Natural killer cell (primary cell): ENCODE measurements around the gene ARAP1. TPM values are rescaled to one million over a fixed set of nuclear protein-coding genes. Genes with fewer than 3 reads are reported as not detected.

Experiments
- ATAC-seq, 3 donors: fragments of 150-1000 bp in 2 of 3; fragments of 200-7000 bp in 1 of 3; cut with Tn5 transposase; 1 replicate in 1 of 3; 2 replicates in 2 of 3; pipeline ENCODE4 v1.10.0; 2021; ENCODE audit warnings: mild to moderate bottlenecking in 2 of 3, moderate library complexity in 2 of 3
- DNase-seq, 2 donors: peaks; one replicate each; pipeline versions ENCODE4 v3.0.0 to v3.0.0-alpha.2; 2013 to 2021; ENCODE audit warnings: mixed read lengths in 1 of 2
- H3K27ac ChIP-seq: one replicate; pipeline ENCODE4 v1.5.1; 2013; ENCODE audit warnings: mild to moderate bottlenecking, low read length
- H3K27me3 ChIP-seq: one replicate; pipeline ENCODE4 v1.6.1; 2013; ENCODE audit warnings: low read length; ENCODE audit not compliant: control insufficient read depth, insufficient read depth
- H3K36me3 ChIP-seq: one replicate; pipeline ENCODE4 v1.6.1; 2013; ENCODE audit warnings: low read length; ENCODE audit not compliant: control insufficient read depth, insufficient read depth
- H3K4me1 ChIP-seq: one replicate; pipeline ENCODE4 v1.6.1; 2013; ENCODE audit warnings: low read length; ENCODE audit not compliant: control insufficient read depth, insufficient read depth
- H3K4me3 ChIP-seq: one replicate; pipeline ENCODE4 v1.5.1; 2013; ENCODE audit warnings: low read length
- H3K9me3 ChIP-seq: one replicate; pipeline ENCODE4 v1.6.1; 2013; ENCODE audit warnings: low read length; ENCODE audit not compliant: control insufficient read depth, insufficient read depth
- H3K27ac Mint-ChIP-seq, 2 donors: one replicate each; pipeline ENCODE4 v1.8.0; 2022; ENCODE audit warnings: mild to moderate bottlenecking in 2 of 2, mixed read lengths in 2 of 2, moderate library complexity in 1 of 2
- H3K27me3 Mint-ChIP-seq, 2 donors: one replicate each; pipeline ENCODE4 v1.8.0; 2022; ENCODE audit warnings: low read depth in 2 of 2, mixed read lengths in 2 of 2
- H3K36me3 Mint-ChIP-seq: one replicate; pipeline ENCODE4 v1.8.0; 2022; ENCODE audit warnings: mixed read lengths
- H3K4me1 Mint-ChIP-seq, 2 donors: one replicate each; pipeline ENCODE4 v1.8.0; 2022; ENCODE audit warnings: mixed read lengths in 2 of 2
- H3K4me3 Mint-ChIP-seq: one replicate; pipeline ENCODE4 v1.8.0; 2022; ENCODE audit warnings: mild to moderate bottlenecking, moderate library complexity, mixed read lengths
- H3K9me3 Mint-ChIP-seq, 2 donors: one replicate each; pipeline ENCODE4 v1.8.0; 2022; ENCODE audit warnings: mixed read lengths in 2 of 2
- WGBS: methylation state at CpG from one replicate; pipeline ENCODE4 v1.1.7; 2013; ENCODE audit warnings: missing lambda C conversion rate; ENCODE audit not compliant: insufficient coverage; 5-methylcytosine and 5-hydroxymethylcytosine counted together
- intact Hi-C: fragments of 100-400 bp; cut with micrococcal nuclease; formaldehyde crosslinking; loops from one replicate; pipeline ENCODE4 v1.14.2; 2022
- total RNA-seq, 4 donors: library from RNA; stranded (reverse); fragments of 120-200 nt in 1 of 4; gene quantifications; one replicate each; pipeline versions ENCODE4 v1.2.3 to v1.2.4, GENCODE V29; 2013 to 2022
- TF ChIP-seq, protein P1 (sequence below): fragments of 200-600 bp; IDR thresholded peaks from one replicate; pipeline ENCODE4 v1.8.0; 2022; ENCODE audit warnings: antibody characterized with exemption

Gene ARAP1
- total RNA-seq, 3 donors from 2014 or later (not counting 1 experiment from before 2014, with no cell fraction given): 293 to 327 (median 296) TPM

GRCh38 chr11:72762641-72763304, 10.6 kb upstream of the ARAP1 start:
- peak overlapping the region; percentile 43 for H3K27ac ChIP-seq
- H3K4me1 Mint-ChIP-seq: peaks cover 6 to 18% of the 10 kb centered on the region in 2 donors

GRCh38 chr11:72760539-72761405, 8.6 kb upstream of the ARAP1 start:
- Histone ChIP-seq H3K27me3 (no peaks in the 10 kb centered on the region), H3K4me1 (peaks cover 29% of the 10 kb centered on the region), H3K27ac (no peak overlapping the region), H3K4me3 (no peak overlapping the region), H3K9me3 (no peaks in the 10 kb centered on the region), H3K36me3 (peaks cover 2% of the 10 kb centered on the region)
- WGBS: 88% methylated on average over 8 of the region's 8 CpGs
- Mint-ChIP-seq H3K4me1 (peaks cover 10 to 18% of the 10 kb centered on the region in 2 donors), H3K27ac (peak overlapping the region in 1 of 2 donors; percentile 39), H3K9me3 (no peaks in the 10 kb centered on the region), H3K4me3 (no peak overlapping the region), H3K27me3 (no peaks in the 10 kb centered on the region), H3K36me3 (no peaks in the 10 kb centered on the region)
- intact Hi-C loops: no loop called here
- ATAC-seq (peak in 1 of 3 donors; percentile 39), DNase-seq (no peak)
- TF ChIP-seq, protein P1, sequence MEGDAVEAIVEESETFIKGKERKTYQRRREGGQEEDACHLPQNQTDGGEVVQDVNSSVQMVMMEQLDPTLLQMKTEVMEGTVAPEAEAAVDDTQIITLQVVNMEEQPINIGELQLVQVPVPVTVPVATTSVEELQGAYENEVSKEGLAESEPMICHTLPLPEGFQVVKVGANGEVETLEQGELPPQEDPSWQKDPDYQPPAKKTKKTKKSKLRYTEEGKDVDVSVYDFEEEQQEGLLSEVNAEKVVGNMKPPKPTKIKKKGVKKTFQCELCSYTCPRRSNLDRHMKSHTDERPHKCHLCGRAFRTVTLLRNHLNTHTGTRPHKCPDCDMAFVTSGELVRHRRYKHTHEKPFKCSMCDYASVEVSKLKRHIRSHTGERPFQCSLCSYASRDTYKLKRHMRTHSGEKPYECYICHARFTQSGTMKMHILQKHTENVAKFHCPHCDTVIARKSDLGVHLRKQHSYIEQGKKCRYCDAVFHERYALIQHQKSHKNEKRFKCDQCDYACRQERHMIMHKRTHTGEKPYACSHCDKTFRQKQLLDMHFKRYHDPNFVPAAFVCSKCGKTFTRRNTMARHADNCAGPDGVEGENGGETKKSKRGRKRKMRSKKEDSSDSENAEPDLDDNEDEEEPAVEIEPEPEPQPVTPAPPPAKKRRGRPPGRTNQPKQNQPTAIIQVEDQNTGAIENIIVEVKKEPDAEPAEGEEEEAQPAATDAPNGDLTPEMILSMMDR: no peak

More at GRCh38 chr11:72762641-72763304, 10.6 kb upstream of the ARAP1 start:
- 46% methylated on average over 4 of the region's 5 CpGs for WGBS
- Histone ChIP-seq H3K4me3 (no peak overlapping the region), H3K9me3 (no peaks in the 10 kb centered on the region), H3K27me3 (no peaks in the 10 kb centered on the region), H3K4me1 (peaks cover 29% of the 10 kb centered on the region), H3K36me3 (peaks cover 2% of the 10 kb centered on the region)
- intact Hi-C loops: no loop called here
- peak; percentile 42 to 87 (median 75) for ATAC-seq
- H3K36me3 Mint-ChIP-seq: no peaks in the 10 kb centered on the region
- TF ChIP-seq, protein P1: no peak
- peak overlapping the region; percentile 37 to 60 for H3K27ac Mint-ChIP-seq
- H3K9me3 Mint-ChIP-seq: no peaks in the 10 kb centered on the region
- DNase-seq: peak in 1 of 2 donors; percentile 57
- no peaks in the 10 kb centered on the region for H3K27me3 Mint-ChIP-seq
- H3K4me3 Mint-ChIP-seq: no peak overlapping the region

DNA sequence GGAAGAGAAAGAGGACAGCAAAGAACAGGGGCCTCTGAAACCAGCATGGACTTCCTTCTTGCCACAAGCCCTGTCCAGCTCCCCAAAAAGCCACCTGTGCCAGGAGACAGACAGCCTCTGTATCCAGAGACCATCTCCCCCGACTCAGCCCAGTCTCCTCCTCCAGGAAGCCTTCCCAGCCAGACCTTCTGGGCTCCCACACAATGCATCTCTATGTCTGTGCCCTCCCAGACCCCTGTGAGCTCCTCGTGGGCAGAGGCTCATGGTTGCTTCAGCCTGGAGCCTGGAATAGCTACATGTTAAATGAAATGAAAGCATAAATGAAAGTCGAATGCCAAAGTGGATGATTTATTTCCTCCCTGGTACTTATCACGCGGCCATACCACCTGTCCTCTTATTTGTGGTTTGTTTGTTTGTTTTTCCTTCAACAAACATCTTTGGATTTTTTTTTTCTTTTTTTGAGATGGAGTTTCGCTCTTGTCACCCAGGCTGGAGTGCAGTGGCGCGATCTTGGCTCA, 7.3 kb upstream of the ARAP1 start:
- peaks cover 29% of the 10 kb centered on the region for H3K4me1 ChIP-seq
- Mint-ChIP-seq H3K4me3 (no peak overlapping the region), H3K27ac (no peak overlapping the region), H3K27me3 (no peaks in the 10 kb centered on the region), H3K9me3 (no peaks in the 10 kb centered on the region), H3K4me1 (peaks cover 10 to 18% of the 10 kb centered on the region in 2 donors), H3K36me3 (no peaks in the 10 kb centered on the region)
- H3K27me3 ChIP-seq: no peaks in the 10 kb centered on the region
- intact Hi-C loops: no loop called here
- H3K27ac ChIP-seq: no peak overlapping the region
- H3K36me3 ChIP-seq: peaks cover 2% of the 10 kb centered on the region
- DNase-seq: no peak
- H3K9me3 ChIP-seq: no peaks in the 10 kb centered on the region
- no peak for ATAC-seq
- TF ChIP-seq, protein P1: no peak
- no peak overlapping the region for H3K4me3 ChIP-seq
- WGBS: 81% methylated on average over 4 of the region's 8 CpGs
